Measurements from ENCODE around the gene SLC43A1. TPM values are rescaled to one million over a fixed set of nuclear protein-coding genes. Genes with fewer than 3 reads are reported as not detected.

Gene SLC43A1
- 25.4 and 26.3 TPM in 2 replicates for total RNA-seq

DNA sequence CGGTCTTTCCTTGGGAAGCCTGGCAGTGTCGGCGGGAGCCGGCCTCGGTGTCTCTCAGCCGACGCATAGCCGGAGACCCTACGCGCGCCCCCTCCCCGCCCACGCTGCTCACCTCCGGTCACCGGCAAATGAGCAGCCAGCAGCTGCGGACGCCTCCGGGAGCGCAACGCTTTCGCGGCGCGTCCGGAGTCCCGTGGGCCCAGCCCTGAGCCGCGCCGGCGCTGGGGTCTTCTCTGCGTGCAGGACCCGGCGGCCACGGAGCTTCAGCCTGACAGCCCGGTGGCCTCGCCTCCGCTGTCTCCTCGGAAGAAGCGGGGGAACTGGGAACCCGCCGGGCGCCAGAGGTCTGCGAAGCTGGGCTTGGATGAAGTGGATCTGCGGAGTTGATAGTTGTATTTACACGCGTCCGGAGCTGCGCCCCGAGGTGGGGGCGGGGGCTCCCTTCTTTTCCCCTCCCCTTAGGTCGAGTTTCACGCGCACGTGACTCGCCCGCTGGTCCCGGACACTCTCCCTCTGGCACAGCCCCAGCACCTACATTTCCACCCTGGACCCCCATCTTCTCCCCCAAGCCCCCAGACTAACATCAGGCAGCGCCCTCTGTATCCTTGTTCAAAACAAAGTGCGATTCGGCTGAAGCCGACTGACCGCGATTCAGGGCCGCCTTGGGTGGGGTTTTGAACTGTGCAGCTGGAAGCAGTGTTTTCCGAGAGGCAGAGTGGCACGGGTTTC, at the start of gene SLC43A1:
Gene SLC43A1, minus strand, starts transcription at position 371 of the 729 bp plus-strand sequence. CDS start 1,591 bp downstream, outside the sequence.
- intact Hi-C loops (cut with micrococcal nuclease): loop anchor here (2.0 kb wide), 1 partner anchor 17 kb away; no protein-coding TSS in a partner anchor

DNA sequence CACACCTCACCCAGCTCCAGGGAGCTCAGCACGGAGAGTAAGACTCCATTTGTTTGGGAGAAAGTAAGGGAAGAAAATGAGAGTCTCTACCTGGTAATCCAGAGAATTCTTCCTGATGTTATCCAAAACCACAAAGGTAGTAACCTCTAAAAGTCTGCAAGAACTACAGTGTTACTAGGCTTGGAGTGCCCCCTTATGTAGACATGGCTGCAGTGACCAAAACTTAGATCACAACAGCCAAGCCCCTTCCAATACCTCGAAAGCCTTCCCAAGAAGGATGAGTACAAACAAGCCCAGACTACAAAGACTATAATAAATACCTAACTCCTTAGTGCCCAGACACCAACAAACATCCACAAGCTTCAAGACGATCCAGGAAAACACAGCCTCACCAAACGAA, 47.1 kb upstream of the SLC43A1 start:
- intact Hi-C loops (cut with micrococcal nuclease): no loop called here

DNA sequence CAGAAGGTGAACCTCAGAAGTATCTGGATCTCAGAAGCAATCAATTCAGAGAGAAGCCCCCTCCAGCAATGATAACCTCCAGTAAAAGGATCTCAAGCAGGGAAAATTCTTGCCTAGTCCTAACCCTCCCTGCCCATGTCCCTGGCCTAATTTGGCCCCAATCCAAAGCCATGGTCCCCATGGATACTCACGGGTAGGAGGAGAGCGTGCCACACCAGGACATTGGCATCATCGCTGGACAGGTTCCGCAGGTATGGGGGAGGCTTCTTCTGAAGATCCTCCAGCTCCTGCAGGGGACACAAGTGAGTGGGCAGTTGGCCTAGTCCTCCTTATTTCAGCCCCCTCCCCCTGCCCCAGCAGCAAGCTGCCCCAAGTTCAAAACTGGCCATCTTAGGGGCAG, 44.6 kb upstream of the SLC43A1 start:
- intact Hi-C loops (cut with micrococcal nuclease): no loop called here

DNA sequence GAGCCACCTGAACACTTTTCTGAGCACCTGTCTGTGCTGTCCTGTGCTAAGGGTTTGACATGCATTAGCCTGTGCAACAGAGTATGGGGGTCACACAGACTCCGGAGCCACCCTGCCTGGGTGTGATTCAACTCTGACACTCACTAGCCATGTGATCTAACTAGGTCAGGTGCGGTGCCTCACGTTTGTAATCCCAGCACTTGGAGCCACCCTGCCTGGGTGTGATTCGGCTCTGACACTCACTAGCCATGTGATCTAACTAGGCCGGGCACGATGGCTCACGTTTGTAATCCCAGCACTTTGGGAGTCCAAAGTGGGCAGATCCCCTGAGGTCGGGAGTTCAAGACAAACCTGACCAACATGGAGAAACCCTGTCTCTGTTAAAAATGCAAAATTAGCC, 40.5 kb upstream of the SLC43A1 start:
- intact Hi-C loops (cut with micrococcal nuclease): no loop called here

DNA sequence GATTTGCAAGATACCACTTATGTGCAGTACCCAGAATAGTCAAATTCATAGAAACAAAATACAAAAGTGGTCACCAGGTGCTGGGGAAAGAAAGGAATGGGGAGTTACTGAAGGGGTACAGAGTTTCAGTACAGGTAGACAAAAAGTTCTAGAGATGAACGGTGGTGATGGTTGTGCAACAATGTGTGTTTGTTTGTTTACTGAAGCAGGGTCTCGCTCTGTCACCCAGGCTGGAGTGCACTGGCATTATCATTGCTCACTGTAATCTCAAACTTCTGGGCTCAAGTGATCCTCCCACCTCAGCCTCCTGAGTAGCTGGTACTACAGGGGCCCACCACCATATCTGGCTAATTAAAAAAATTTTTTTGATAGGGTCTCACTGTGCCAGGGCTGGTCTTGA, 39.9 kb upstream of the SLC43A1 start:
- intact Hi-C loops (cut with micrococcal nuclease): no loop called here

DNA sequence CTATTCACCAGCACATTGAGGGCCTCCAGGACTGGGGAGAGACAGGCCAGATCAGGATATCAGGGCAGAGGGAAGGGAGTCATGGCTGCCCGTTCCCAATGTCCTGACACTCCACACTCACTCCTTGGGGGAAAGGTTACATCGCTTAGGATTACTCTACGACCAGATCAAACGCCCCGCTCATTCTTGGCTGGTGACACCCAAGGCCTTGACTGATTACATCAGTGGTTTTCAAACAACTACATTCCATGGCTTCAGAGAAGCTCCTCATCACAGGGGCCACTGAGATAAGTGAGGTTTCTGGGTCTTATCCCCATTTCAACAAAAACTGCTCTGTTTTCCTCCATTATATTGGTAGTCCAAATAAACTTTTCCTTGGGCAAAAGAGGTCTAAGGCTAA, 37.0 kb upstream of the SLC43A1 start:
- intact Hi-C loops (cut with micrococcal nuclease): no loop called here

DNA sequence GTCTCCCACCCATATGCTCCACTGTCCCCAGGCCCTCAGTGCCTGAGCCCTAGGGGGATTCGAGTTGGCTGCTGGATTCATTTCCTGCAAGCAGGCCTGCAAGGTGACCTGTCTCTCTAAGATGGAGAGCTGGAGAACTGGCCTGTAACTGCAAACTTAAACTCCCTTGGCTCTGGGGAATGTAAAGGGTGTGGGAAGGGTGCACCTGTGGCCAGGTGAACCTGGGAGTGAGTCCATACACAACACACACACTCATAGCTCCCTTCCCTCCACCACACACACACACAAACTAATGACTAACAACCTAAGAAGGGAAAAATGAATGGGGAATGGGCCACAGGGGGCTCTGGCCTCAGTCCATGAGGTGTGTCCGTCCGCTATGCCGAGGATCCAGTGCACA, 36.4 kb upstream of the SLC43A1 start:
- intact Hi-C loops (cut with micrococcal nuclease): no loop called here

DNA sequence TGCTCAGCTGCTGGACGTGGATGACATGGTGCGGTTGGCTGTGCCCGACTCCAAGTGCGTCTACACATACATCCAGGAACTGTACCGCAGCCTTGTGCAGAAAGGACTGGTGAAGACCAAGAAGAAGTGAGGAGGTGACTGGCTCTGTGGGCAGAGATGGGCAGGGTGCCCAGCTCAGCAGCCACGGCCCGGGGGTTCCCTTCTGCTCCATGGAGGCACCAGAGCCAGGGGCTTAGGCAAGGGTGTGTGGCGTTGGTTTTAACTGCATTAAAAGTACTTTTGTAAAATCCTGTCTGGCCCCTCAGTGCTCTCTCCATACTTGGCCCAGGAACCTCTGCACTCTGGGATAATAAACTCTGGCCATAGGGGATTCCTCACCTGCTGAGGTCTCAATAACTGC, 34.5 kb upstream of the SLC43A1 start:
- intact Hi-C loops (cut with micrococcal nuclease): no loop called here

DNA sequence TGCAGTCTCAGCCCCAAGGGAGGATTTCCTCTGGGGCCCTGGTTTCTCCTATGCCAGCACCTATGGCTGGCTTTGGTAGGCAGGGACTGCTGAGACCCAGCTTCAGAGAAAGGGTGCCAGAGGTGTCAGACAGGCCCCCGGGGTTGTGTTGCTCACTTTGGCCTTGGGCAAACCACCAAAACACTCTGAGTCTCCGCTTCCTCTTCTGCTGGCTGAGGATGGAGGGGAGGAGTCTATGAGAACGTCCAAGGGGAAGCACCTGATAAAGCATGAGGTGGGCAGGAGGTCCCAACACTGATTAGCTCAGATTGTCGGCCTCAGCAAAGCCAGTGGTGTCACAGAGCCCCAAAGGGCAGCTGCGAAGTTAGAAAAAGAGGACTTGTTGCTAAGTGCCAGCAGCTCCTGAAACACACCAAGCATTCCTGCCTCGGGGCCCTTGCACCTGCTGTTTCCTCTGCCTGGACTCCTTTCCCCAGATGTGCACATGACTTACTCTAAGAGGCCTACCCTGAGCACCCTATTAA, 32.4 kb upstream of the SLC43A1 start:
- intact Hi-C loops (cut with micrococcal nuclease): no loop called here

DNA sequence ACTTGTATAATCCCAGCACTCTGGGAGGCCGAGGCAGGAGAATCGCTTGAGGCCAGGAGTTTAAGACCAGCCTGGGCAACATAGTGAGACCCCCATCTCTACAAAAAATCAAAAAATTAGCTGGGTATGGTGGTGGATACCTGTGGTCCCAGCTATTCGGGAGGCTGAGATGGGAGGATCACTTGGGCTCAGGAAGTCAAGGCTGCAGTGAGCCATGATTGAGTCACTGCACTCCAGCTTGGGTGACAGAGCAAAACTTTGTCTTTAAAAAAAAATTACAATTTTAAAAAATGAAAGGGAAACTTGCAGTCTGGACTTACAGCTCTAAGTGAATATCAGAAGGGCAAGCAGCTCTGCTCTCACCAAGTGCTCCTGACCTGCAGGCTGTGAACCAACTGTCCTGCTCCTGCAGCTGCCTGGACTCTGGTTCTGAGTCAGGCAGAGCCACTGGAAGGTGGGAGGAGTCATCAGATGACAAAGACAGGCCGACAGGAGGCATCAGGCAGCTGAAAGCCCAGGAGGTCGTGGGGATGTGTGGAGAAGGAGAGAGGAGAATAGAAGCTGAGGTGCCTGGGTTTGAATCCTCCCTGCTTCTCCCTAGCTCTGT, 31.5 kb upstream of the SLC43A1 start:
- intact Hi-C loops (cut with micrococcal nuclease): no loop called here

DNA sequence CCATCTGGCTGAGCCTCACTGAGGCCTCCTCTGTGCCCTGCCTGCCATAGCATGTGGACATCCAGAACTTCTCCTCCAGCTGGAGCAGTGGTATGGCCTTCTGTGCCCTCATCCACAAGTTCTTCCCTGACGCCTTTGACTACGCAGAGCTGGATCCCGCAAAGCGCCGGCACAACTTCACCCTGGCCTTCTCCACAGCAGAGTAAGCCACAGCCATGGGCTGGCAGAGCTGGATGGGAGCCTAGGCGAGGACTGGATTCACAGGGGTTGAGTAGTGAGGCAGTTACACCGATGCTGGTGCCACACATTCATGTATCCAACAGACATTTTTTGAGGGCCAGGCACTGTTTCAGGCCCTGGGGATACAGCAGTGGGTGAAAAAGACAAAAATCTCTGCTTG, 30.9 kb upstream of the SLC43A1 start:
- intact Hi-C loops (cut with micrococcal nuclease): no loop called here

DNA sequence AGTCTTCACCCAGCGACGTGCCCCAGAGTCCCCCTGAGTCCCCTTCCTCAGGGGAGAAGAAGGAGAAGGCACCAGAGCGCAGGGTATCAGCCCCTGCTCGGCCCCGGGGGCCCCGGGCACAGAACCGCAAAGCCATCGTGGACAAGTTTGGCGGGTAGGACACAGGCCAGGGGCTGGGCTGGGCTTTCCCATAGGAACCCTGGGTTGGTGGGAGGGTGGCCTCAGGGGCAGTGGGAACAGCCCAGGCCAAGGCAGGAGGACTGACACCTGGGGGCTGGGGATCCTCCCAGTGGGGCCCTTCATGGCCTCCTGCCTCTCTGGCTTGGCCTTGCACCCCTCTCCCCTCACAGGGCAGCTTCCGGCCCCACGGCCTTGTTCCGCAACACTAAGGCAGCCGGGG, 30.4 kb upstream of the SLC43A1 start:
- intact Hi-C loops (cut with micrococcal nuclease): no loop called here

DNA sequence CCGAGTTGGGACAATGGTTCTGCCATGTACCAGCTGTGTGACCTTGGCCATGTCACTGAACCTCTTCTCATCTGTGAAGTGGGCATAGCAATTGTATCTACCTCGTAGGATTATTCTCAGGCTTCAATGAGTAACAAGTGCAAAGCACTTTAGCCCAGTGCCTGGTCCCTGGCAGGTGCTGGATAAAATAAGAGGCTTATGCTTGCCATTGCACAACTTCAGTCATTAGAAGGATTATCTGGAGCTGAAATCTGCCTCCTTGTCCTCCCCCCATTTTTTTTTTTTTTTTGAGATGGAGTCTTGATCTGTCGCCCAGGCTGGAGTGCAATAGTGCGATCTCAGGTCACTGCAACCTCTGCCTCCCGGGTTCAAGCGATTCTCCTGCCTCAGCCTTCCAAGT, 29.1 kb upstream of the SLC43A1 start:
- intact Hi-C loops (cut with micrococcal nuclease): no loop called here

DNA sequence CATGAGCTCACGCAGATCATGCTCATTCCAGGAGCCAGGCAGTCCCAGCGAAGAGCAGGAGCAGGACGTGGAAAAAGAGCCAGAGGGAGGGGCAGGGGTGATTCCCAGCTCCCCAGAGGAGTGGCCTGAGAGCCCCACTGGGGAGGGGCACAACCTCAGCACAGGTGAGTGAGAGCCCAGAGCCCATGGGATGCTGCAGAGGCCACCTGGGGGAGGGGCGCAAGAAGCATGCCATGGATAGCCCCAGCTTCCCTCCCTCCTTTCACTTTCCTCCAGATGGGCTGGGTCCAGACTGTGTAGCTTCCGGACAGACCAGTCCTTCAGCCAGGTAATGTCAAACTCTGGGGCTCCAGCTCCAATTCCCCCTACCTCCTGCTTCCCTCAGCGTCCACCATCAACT, 28.1 kb upstream of the SLC43A1 start:
- intact Hi-C loops (cut with micrococcal nuclease): no loop called here

DNA sequence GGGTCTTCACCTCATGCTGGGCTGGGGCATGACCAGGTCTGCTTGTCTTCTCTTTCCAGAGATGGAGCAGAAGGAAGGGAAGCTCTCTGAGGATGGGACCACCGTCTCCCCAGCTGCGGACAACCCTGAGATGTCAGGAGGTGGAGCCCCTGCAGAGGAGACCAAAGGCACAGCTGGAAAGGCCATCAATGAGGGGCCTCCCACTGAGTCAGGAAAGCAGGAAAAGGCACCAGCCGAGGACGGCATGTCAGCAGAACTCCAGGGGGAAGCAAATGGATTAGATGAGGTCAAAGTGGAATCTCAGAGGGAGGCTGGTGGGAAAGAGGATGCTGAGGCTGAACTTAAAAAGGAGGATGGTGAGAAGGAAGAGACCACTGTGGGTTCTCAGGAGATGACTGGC, 27.1 kb upstream of the SLC43A1 start:
- intact Hi-C loops (cut with micrococcal nuclease): no loop called here

DNA sequence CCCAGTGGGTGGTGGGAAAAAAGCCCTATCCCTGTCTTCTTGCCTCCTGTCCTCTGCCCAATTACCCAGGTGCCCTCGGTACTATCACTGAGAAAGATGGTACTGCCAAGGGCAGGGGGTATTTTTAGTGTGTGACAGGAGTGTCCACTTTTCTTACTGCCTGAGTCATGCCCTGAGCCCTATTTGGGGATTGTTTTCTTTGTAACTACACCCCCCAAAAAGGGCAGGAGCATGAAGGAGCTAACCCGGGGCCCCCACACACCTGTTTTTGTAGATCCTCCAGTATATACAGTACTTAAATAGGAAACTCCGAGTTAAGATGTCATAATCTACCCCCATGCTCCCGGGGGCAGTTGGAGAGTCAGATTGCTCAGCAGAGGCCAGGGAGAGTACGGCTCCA, 25.7 kb upstream of the SLC43A1 start:
- intact Hi-C loops (cut with micrococcal nuclease): no loop called here

DNA sequence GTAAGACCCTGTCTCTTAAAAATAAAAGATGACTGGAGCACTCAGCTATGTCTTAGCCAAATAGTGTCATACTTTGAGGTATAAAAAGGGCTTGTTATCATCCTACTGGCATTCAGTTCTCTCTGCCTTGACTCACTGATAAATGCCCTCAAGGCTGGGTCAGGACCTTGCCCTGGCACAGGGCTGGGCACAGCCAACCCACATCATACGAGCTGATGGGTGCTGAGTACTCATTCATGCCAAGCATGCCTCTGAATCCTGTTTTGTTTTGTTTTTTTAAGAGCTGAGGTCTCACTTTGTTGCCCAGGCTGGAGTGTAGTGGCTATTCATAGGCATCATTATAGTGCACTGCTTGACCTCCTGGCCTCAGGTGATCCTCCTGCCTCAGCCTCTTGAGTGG, 23.8 kb upstream of the SLC43A1 start:
- intact Hi-C loops (cut with micrococcal nuclease): no loop called here

DNA sequence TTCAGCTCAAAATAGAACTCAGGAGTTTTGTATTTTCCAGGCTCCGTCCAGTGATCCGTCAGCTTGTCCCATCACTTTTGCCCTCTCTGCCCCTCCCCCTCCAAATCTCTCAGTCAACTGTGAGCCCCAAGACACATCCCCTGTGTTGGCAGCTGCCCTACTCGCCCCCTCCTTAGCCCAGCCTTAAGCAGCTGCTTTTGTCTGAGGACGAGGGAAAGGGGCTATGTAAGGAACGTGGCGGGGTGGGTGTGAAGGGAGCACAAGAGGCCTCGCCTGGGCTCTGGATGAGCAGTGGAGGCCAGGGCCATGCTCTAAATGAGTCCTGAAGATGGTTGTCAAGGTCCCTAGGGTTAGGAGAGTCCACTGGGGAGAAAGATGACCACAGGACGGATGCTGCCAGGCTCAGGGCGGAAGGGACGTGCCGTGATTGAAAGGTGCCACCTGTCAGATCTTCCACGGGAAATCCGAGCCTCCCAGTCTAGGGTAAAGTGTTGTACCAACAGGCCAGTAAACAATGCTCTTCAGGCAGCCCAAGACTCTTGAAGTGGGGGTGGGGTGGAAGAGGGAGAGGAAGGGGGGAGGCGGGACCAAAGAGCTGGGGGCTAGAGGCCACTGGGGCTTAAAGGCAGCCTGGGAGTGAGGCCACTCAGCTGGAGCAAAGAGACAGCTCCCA, 21.6 kb upstream of the SLC43A1 start, which contains the start of gene SMTNL1:
Gene SMTNL1, plus strand, starts transcription at position 649 of the 673 bp plus-strand sequence. CDS start 5,048 bp downstream, outside the sequence.
- intact Hi-C loops (cut with micrococcal nuclease): no loop called here

DNA sequence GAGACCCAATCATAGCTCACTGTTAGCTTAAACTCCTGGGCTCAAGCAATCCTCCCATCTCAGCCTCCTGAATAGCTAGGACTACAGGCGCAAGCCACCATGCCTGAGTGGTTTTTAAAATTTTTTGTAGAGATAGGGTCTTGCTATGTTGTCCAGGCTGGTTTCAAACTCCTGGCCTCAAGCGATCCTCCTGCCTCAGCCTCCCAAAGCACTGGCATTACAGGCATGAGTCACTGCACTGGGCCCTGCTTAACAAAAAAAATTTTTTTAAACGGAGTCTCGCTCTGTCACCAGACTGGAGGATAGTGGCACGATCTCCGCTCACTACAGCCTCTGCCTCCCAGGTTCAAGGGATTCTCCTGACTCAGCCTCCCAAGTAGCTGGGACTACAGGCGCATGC, 18.9 kb upstream of the SLC43A1 start:
- intact Hi-C loops (cut with micrococcal nuclease): loop anchor here (5.0 kb wide), 1 partner anchor 258 kb away; no protein-coding TSS in a partner anchor

DNA sequence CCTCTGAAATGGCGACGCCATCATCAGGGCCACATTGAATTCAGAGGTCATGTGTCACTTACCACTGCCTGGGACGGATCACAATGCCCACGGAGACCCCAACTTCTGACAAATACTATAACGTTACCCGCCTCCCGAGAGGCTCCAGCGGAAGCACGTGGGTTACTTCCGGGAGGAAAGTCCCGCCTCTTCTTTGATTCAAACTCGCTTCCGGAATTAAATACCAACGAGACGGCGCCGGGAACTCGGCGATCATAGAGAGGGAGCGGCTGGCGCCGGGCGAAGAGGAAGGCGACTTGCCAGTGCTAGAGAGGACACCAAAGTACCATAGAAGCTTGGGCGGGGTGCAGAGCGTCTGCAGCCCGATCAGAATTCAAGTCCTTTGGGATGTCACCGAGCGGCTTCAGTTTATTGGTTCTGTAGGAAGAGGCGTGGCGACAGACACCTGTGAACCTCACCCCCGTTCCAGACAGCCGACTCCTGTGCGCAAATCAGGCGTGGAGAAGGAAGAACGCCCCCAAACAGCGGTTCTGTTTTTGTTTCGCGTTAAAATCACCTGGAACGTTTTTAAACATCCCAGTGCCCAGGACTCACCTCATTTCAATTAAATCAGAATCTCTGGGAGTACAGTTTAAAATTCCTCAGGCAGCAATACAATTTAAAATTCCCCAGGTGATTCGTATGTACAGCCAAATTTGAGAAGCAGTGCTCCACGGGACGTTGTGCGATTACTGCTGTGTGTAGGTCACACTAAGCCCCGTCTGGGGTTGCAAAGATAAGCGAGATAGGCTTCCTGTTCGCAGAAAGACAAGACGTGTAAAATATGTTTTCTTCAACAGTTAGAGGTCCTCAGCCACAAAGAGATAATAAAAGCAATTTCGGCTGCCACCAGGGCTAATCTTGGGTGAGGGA, 15.3 kb upstream of the SLC43A1 start, which contains the start of gene TIMM10:
Gene TIMM10, minus strand, starts transcription at position 159 of the 912 bp plus-strand sequence. CDS start 565 bp downstream, outside the sequence.
- intact Hi-C loops (cut with micrococcal nuclease): loop anchor here (1.0 to 5.0 kb wide), 12 partner anchors 17 to 1046 kb away; partner anchors contain the start of genes CLP1, MED19, SELENOH and SLC43A3

DNA sequence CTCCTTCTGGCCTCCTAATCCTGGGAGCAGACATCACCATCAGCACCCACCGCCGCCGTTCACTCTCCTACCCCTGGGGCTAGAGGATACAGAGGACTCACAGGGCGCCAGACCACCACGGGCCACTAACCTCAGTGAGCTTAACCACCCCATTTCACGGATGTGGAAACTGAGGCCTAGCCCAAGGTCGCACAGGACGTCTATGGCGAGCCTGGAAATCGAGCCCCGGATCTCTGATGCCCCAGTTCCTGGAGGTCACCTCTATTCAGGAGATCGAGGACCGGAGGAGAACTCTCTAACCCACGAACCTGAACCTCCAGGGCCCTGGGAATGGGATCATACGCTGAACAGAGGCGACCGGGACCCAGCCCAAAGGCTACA, 14.7 kb upstream of the SLC43A1 start:
- intact Hi-C loops (cut with micrococcal nuclease): loop anchor here (1.0 to 5.0 kb wide), 11 partner anchors 16 to 1047 kb away; partner anchors contain the start of genes CLP1, MED19, SELENOH and SLC43A3
